HG03103 (cell line): ENCODE results near the gene TMEM121.
A peak's percentile ranks its signal among the peaks of the same experiment; 100 is the strongest.

Experiments
- ATAC-seq: cut with Tn5 transposase; IDR thresholded peaks from one replicate; pipeline ENCODE4 v1.9.1; 2021; ENCODE audit warnings: low read depth; ENCODE audit not compliant: unreplicated experiment

TMEM121 gene

GRCh38 chr14:105486974-105487448 lies 39.4 kb upstream of the TMEM121 start:
- no peak for ATAC-seq

GRCh38 chr14:105487449-105487985 lies 38.9 kb upstream of the TMEM121 start:
- ATAC-seq: no peak

GRCh38 chr14:105487986-105488777 lies 38.2 kb upstream of the TMEM121 start:
- no peak for ATAC-seq

GRCh38 chr14:105488781-105489541 lies 37.4 kb upstream of the TMEM121 start:
- ATAC-seq: no peak

- no peak for ATAC-seq
Observed at GRCh38 chr14:105489542-105490266, 36.7 kb upstream of the TMEM121 start.

- no peak for ATAC-seq
Observed at GRCh38 chr14:105490267-105490571, 36.2 kb upstream of the TMEM121 start.

- peak; percentile 52 for ATAC-seq
Observed at GRCh38 chr14:105490572-105491365, 35.6 kb upstream of the TMEM121 start, which contains the start of gene TEDC1. TSS of gene TEDC1 (plus strand) at chr14:105491246. CDS start at chr14:105491376, 130 bp downstream.

- no peak for ATAC-seq
Observed at GRCh38 chr14:105491366-105491973, 34.9 kb upstream of the TMEM121 start.

- no peak for ATAC-seq
Observed at GRCh38 chr14:105492031-105492970, 34.1 kb upstream of the TMEM121 start.

- no peak for ATAC-seq
Observed at GRCh38 chr14:105492971-105493871, 33.2 kb upstream of the TMEM121 start.

GRCh38 chr14:105493921-105494605 lies 32.3 kb upstream of the TMEM121 start:
- no peak for ATAC-seq

GRCh38 chr14:105494606-105494929 lies 31.8 kb upstream of the TMEM121 start:
- ATAC-seq: no peak

- no peak for ATAC-seq
Observed at GRCh38 chr14:105495101-105495989, 31.0 kb upstream of the TMEM121 start.

GRCh38 chr14:105495990-105496830 lies 30.2 kb upstream of the TMEM121 start:
- no peak for ATAC-seq
